ENCODE data around the gene MARCO. TPM values are rescaled to one million over a fixed set of nuclear protein-coding genes. Genes with fewer than 3 reads are reported as not detected.

Gene MARCO
- total and polyA plus RNA-seq, 4 donors, result 0.19 to 3.0 (median 0.44) TPM

- 96% methylated on average over 8 of the region's 8 CpGs for WGBS (ENCODE audit: insufficient coverage)
- H3K27ac ChIP-seq (ENCODE audit: low read depth, low read length), result no peak overlapping the region
- H3K36me3 ChIP-seq (ENCODE audit: control insufficient read depth, insufficient read depth, low read length), result no peaks in the 10 kb centered on the region
- no peaks in the 10 kb centered on the region for H3K4me1 ChIP-seq (ENCODE audit: control insufficient read depth, insufficient read depth, low read length)
- no peak overlapping the region for H3K4me3 ChIP-seq (ENCODE audit: low read depth, low read length)
- no peaks in the 10 kb centered on the region for H3K27me3 ChIP-seq (ENCODE audit: control insufficient read depth, insufficient read depth, low read length)
- no peaks in the 10 kb centered on the region for H3K9me3 ChIP-seq (ENCODE audit: control insufficient read depth, insufficient read depth, low read length)
- no peak for DNase-seq (ENCODE audit: low read depth in 4 of 6, low spot score in 6 of 6)
These were observed 29.5 kb downstream of the MARCO start for GRCh38 chr2:118971245-118972122.

- H3K36me3 ChIP-seq (ENCODE audit: control insufficient read depth, insufficient read depth, low read length), result no peaks in the 10 kb centered on the region
- DNase-seq (ENCODE audit: low read depth in 4 of 6, low spot score in 6 of 6), result no peak
- 90% methylated on average over 3 of the region's 4 CpGs for WGBS (ENCODE audit: insufficient coverage)
These were observed 31.6 kb downstream of the MARCO start for GRCh38 chr2:118973542-118973951.

GRCh38 chr2:118974103-118974993, 32.4 kb downstream of the MARCO start:
- Histone ChIP-seq H3K27me3 (ENCODE audit: control insufficient read depth, insufficient read depth, low read length) (no peaks in the 10 kb centered on the region), H3K27ac (ENCODE audit: low read depth, low read length) (no peak overlapping the region), H3K36me3 (ENCODE audit: control insufficient read depth, insufficient read depth, low read length) (no peaks in the 10 kb centered on the region), H3K4me3 (ENCODE audit: low read depth, low read length) (no peak overlapping the region), H3K4me1 (ENCODE audit: control insufficient read depth, insufficient read depth, low read length) (no peaks in the 10 kb centered on the region), H3K9me3 (ENCODE audit: control insufficient read depth, insufficient read depth, low read length) (no peaks in the 10 kb centered on the region)
- 93% methylated on average over 8 of the region's 13 CpGs for WGBS (ENCODE audit: insufficient coverage)
- DNase-seq (ENCODE audit: low read depth in 4 of 6, low spot score in 6 of 6), result no peak

More at GRCh38 chr2:118973542-118973951, 31.6 kb downstream of the MARCO start:
- no peak overlapping the region for H3K4me3 ChIP-seq (ENCODE audit: low read depth, low read length)
- H3K27me3 ChIP-seq (ENCODE audit: control insufficient read depth, insufficient read depth, low read length), result no peaks in the 10 kb centered on the region
- H3K4me1 ChIP-seq (ENCODE audit: control insufficient read depth, insufficient read depth, low read length), result no peaks in the 10 kb centered on the region
- no peak overlapping the region for H3K27ac ChIP-seq (ENCODE audit: low read depth, low read length)
- H3K9me3 ChIP-seq (ENCODE audit: control insufficient read depth, insufficient read depth, low read length), result no peaks in the 10 kb centered on the region

- Histone ChIP-seq H3K27ac (ENCODE audit: low read depth, low read length) (no peak overlapping the region), H3K36me3 (ENCODE audit: control insufficient read depth, insufficient read depth, low read length) (no peaks in the 10 kb centered on the region), H3K27me3 (ENCODE audit: control insufficient read depth, insufficient read depth, low read length) (no peaks in the 10 kb centered on the region), H3K9me3 (ENCODE audit: control insufficient read depth, insufficient read depth, low read length) (no peaks in the 10 kb centered on the region), H3K4me3 (ENCODE audit: low read depth, low read length) (no peak overlapping the region), H3K4me1 (ENCODE audit: control insufficient read depth, insufficient read depth, low read length) (no peaks in the 10 kb centered on the region)
- DNase-seq (ENCODE audit: low read depth in 4 of 6, low spot score in 6 of 6), result no peak
- WGBS (ENCODE audit: insufficient coverage), result 39% methylated on average over 3 of the region's 5 CpGs
These were observed 33.1 kb downstream of the MARCO start for GRCh38 chr2:118975133-118975532.

GRCh38 chr2:118978064-118978463, 36.1 kb downstream of the MARCO start:
- Histone ChIP-seq H3K27me3 (ENCODE audit: control insufficient read depth, insufficient read depth, low read length) (no peaks in the 10 kb centered on the region), H3K36me3 (ENCODE audit: control insufficient read depth, insufficient read depth, low read length) (no peaks in the 10 kb centered on the region), H3K27ac (ENCODE audit: low read depth, low read length) (no peak overlapping the region), H3K9me3 (ENCODE audit: control insufficient read depth, insufficient read depth, low read length) (no peaks in the 10 kb centered on the region), H3K4me1 (ENCODE audit: control insufficient read depth, insufficient read depth, low read length) (no peaks in the 10 kb centered on the region), H3K4me3 (ENCODE audit: low read depth, low read length) (no peak overlapping the region)
- DNase-seq (ENCODE audit: low read depth in 4 of 6, low spot score in 6 of 6), result no peak
- 84% methylated on average over 2 of the region's 2 CpGs for WGBS (ENCODE audit: insufficient coverage)

GRCh38 chr2:118979152-118979861, 37.3 kb downstream of the MARCO start:
- H3K9me3 ChIP-seq (ENCODE audit: control insufficient read depth, insufficient read depth, low read length), result no peaks in the 10 kb centered on the region
- no peak overlapping the region for H3K27ac ChIP-seq (ENCODE audit: low read depth, low read length)
- H3K4me1 ChIP-seq (ENCODE audit: control insufficient read depth, insufficient read depth, low read length), result no peaks in the 10 kb centered on the region
- no peaks in the 10 kb centered on the region for H3K36me3 ChIP-seq (ENCODE audit: control insufficient read depth, insufficient read depth, low read length)
- H3K27me3 ChIP-seq (ENCODE audit: control insufficient read depth, insufficient read depth, low read length), result no peaks in the 10 kb centered on the region
- no peak overlapping the region for H3K4me3 ChIP-seq (ENCODE audit: low read depth, low read length)
- 92% methylated on average over 5 of the region's 5 CpGs for WGBS (ENCODE audit: insufficient coverage)
- DNase-seq (ENCODE audit: low read depth in 4 of 6, low spot score in 6 of 6), result no peak

GRCh38 chr2:118980022-118980421, 38.0 kb downstream of the MARCO start:
- no peak overlapping the region for H3K27ac ChIP-seq (ENCODE audit: low read depth, low read length)
- H3K36me3 ChIP-seq (ENCODE audit: control insufficient read depth, insufficient read depth, low read length), result no peaks in the 10 kb centered on the region
- no peaks in the 10 kb centered on the region for H3K27me3 ChIP-seq (ENCODE audit: control insufficient read depth, insufficient read depth, low read length)
- no peaks in the 10 kb centered on the region for H3K4me1 ChIP-seq (ENCODE audit: control insufficient read depth, insufficient read depth, low read length)
- H3K4me3 ChIP-seq (ENCODE audit: low read depth, low read length), result no peak overlapping the region
- no peaks in the 10 kb centered on the region for H3K9me3 ChIP-seq (ENCODE audit: control insufficient read depth, insufficient read depth, low read length)
- DNase-seq (ENCODE audit: low read depth in 4 of 6, low spot score in 6 of 6), result no peak
- 67% methylated on average over 3 of the region's 4 CpGs for WGBS (ENCODE audit: insufficient coverage)

GRCh38 chr2:118980573-118980972, 38.6 kb downstream of the MARCO start:
- H3K27ac ChIP-seq (ENCODE audit: low read depth, low read length), result no peak overlapping the region
- no peak for DNase-seq (ENCODE audit: low read depth in 4 of 6, low spot score in 6 of 6)
- no peaks in the 10 kb centered on the region for H3K4me1 ChIP-seq (ENCODE audit: control insufficient read depth, insufficient read depth, low read length)
- H3K27me3 ChIP-seq (ENCODE audit: control insufficient read depth, insufficient read depth, low read length), result no peaks in the 10 kb centered on the region
- H3K36me3 ChIP-seq (ENCODE audit: control insufficient read depth, insufficient read depth, low read length), result no peaks in the 10 kb centered on the region
- no peak overlapping the region for H3K4me3 ChIP-seq (ENCODE audit: low read depth, low read length)
- no peaks in the 10 kb centered on the region for H3K9me3 ChIP-seq (ENCODE audit: control insufficient read depth, insufficient read depth, low read length)
- WGBS (ENCODE audit: insufficient coverage), result 50% methylated on average over 2 of the region's 2 CpGs

GRCh38 chr2:118981632-118982031, 39.6 kb downstream of the MARCO start:
- no peaks in the 10 kb centered on the region for H3K4me1 ChIP-seq (ENCODE audit: control insufficient read depth, insufficient read depth, low read length)
- H3K9me3 ChIP-seq (ENCODE audit: control insufficient read depth, insufficient read depth, low read length), result no peaks in the 10 kb centered on the region
- no peak for DNase-seq (ENCODE audit: low read depth in 4 of 6, low spot score in 6 of 6)
- WGBS (ENCODE audit: insufficient coverage), result 67% methylated on average over 1 of the region's 2 CpGs
- no peak overlapping the region for H3K27ac ChIP-seq (ENCODE audit: low read depth, low read length)
- H3K4me3 ChIP-seq (ENCODE audit: low read depth, low read length), result no peak overlapping the region
- H3K27me3 ChIP-seq (ENCODE audit: control insufficient read depth, insufficient read depth, low read length), result no peaks in the 10 kb centered on the region
- no peaks in the 10 kb centered on the region for H3K36me3 ChIP-seq (ENCODE audit: control insufficient read depth, insufficient read depth, low read length)

All from spinal cord (tissue), 10 donors.